Stimulated activated CD8-positive, alpha-beta memory T cell treated with anti-CD3 and anti-CD28 coated beads, Interleukin-4, amount 100 ng/mL, for 1 hour (primary cell): ENCODE data around the gene WNT8A.

Experiments used
- DNase-seq, 2 donors: peaks; one replicate each; pipeline ENCODE4 v3.0.0-alpha.2; 2020; ENCODE audit warnings: low read depth in 2 of 2, low spot score in 1 of 2

Gene WNT8A

GRCh38 chr5:138140268-138140667 lies 56.4 kb downstream of the WNT8A start:
- DNase-seq, result no peak
